Suppressor macrophage treated with lipopolysaccharide for 4 hours (primary cell): ENCODE measurements around the gene PPIL4.
"Not testable (repeated sequence)": the region's sequence is repeated elsewhere in the genome, so short reads cannot be mapped to it uniquely, and the experiment has no call there.

Experiments used
- DNase-seq: peaks from one replicate; pipeline ENCODE4 v3.0.0-alpha.2; 2020

The PPIL4 gene

GRCh38 chr6:149515494-149515893 lies 30.3 kb downstream of the PPIL4 start:
- no peak for DNase-seq

GRCh38 chr6:149513915-149514314 lies 31.9 kb downstream of the PPIL4 start:
- peak; percentile 83 for DNase-seq

GRCh38 chr6:149510793-149511512 lies 34.9 kb downstream of the PPIL4 start:
- no peak for DNase-seq

GRCh38 chr6:149508485-149508884 lies 37.4 kb downstream of the PPIL4 start:
- DNase-seq: no peak

GRCh38 chr6:149503872-149504271 lies 42.0 kb downstream of the PPIL4 start:
- DNase-seq: no peak

- no peak for DNase-seq
Measured at GRCh38 chr6:149503276-149503675, 42.6 kb downstream of the PPIL4 start.

GRCh38 chr6:149501768-149502167 lies 44.1 kb downstream of the PPIL4 start:
- DNase-seq: no peak

GRCh38 chr6:149501201-149501600 lies 44.6 kb downstream of the PPIL4 start:
- DNase-seq: no peak

- peak; percentile 68 for DNase-seq
Measured at GRCh38 chr6:149500096-149500495, 45.7 kb downstream of the PPIL4 start.

GRCh38 chr6:149499066-149499465 lies 46.8 kb downstream of the PPIL4 start:
- DNase-seq: peak; percentile 81

- DNase-seq: no peak
Measured at GRCh38 chr6:149497365-149497764, 48.5 kb downstream of the PPIL4 start.

- peak; percentile 48 for DNase-seq
Measured at GRCh38 chr6:149496597-149496996, 49.2 kb downstream of the PPIL4 start.

- DNase-seq: not testable (repeated sequence)
Measured at GRCh38 chr6:149495349-149496016, 50.4 kb downstream of the PPIL4 start.

GRCh38 chr6:149494810-149495209 lies 51.0 kb downstream of the PPIL4 start:
- DNase-seq: not testable (repeated sequence)

- DNase-seq: no peak
Measured at GRCh38 chr6:149493761-149494320, 52.0 kb downstream of the PPIL4 start.

GRCh38 chr6:149492798-149493343 lies 53.0 kb downstream of the PPIL4 start:
- DNase-seq: no peak

GRCh38 chr6:149489967-149490366 lies 55.9 kb downstream of the PPIL4 start:
- no peak for DNase-seq

- peak; percentile 72 for DNase-seq
Measured at GRCh38 chr6:149488815-149489214, 57.0 kb downstream of the PPIL4 start.

- no peak for DNase-seq
Measured at GRCh38 chr6:149487316-149487715, 58.5 kb downstream of the PPIL4 start.

GRCh38 chr6:149484733-149485700 lies 60.8 kb downstream of the PPIL4 start, which contains the start of gene ZC3H12D:
TSS of gene ZC3H12D (minus strand) at chr6:149485014. CDS start at chr6:149474543, 10,471 bp downstream.
- peak; percentile 87 for DNase-seq

GRCh38 chr6:149483849-149484655 lies 61.8 kb downstream of the PPIL4 start:
- DNase-seq: peak; percentile 36

- peak; percentile 81 for DNase-seq
Measured at GRCh38 chr6:149483334-149483725, 62.5 kb downstream of the PPIL4 start.
